B cell (primary cell): Measurements from ENCODE around the gene TMEM107. TPM values are rescaled to one million over a fixed set of nuclear protein-coding genes. Genes with fewer than 3 reads are reported as not detected.

ENCODE experiments used
- ATAC-seq: fragments of 200-7000 bp; cut with Tn5 transposase; one replicate; pipeline ENCODE4 v1.10.0; 2021; ENCODE audit warnings: low read depth, mild to moderate bottlenecking, moderate number of reproducible peaks, moderate library complexity
- CTCF ChIA-PET: fragments of 350-600 bp; sonication (Branson Sonifier 250); formaldehyde crosslinking; loops from one replicate; lab custom pipeline; 2021; ENCODE audit warnings: antibody characterized with exemption, inconsistent platforms; lab: Charles Lee
- POLR2A ChIA-PET: fragments of 350-600 bp; sonication (Branson Sonifier 250); formaldehyde crosslinking; loops from one replicate; lab custom pipeline; 2021; ENCODE audit warnings: antibody characterized with exemption; lab: Charles Lee
- DNase-seq: peaks from one replicate; pipeline ENCODE4 v3.0.0; 2013
- H2AFZ ChIP-seq: 2 replicates; pipeline ENCODE4 v1.6.1; 2012; ENCODE audit warnings: mild to moderate bottlenecking, low read depth, low read length; ENCODE audit not compliant: insufficient read depth, poor library complexity, severe bottlenecking
- H3K27ac ChIP-seq, 2 donors: 1 replicate in 1 of 2; 2 replicates in 1 of 2; pipeline ENCODE4 v1.5.1; 2012 to 2013; ENCODE audit warnings: low read length in 2 of 2, mild to moderate bottlenecking in 2 of 2, moderate library complexity in 1 of 2
- H3K27me3 ChIP-seq, 4 experiments: fragments of 200-600 bp in 1 of 4; sonication (generic) in 1 of 4; replicated peaks in 1 of 4; 1 replicate in 2 of 4; 2 replicates in 2 of 4; pipeline versions ENCODE4 v1.6.1 to v1.7.0; 2013 to 2016; ENCODE audit warnings: low read length in 3 of 4, mild to moderate bottlenecking in 2 of 4, mixed read lengths in 1 of 4, moderate library complexity in 1 of 4; ENCODE audit not compliant: insufficient read depth in 4 of 4, control insufficient read depth in 3 of 4; ENCODE audit errors: control extremely low read depth in 1 of 4
- H3K36me3 ChIP-seq, 2 experiments: replicated peaks in 1 of 2; 1 replicate in 1 of 2; 2 replicates in 1 of 2; pipeline versions ENCODE4 v1.6.1 to v1.7.1; 2013; ENCODE audit warnings: low read length in 1 of 2; ENCODE audit not compliant: insufficient read depth in 2 of 2, control insufficient read depth in 1 of 2; ENCODE audit errors: control extremely low read depth in 1 of 2, extremely low read depth in 1 of 2
- H3K4me1 ChIP-seq, 2 donors: fragments of 200-600 bp in 1 of 2; sonication (generic) in 1 of 2; 1 replicate in 1 of 2; 2 replicates in 1 of 2; pipeline versions ENCODE4 v1.5.1 to v1.6.1; 2013 to 2017; ENCODE audit warnings: low read length in 2 of 2; ENCODE audit not compliant: control insufficient read depth in 2 of 2, insufficient read depth in 2 of 2
- H3K4me2 ChIP-seq: replicated peaks from 2 replicates; pipeline ENCODE3; 2012; ENCODE audit warnings: mild to moderate bottlenecking, low read depth, low read length; ENCODE audit not compliant: poor library complexity, severe bottlenecking
- H3K4me3 ChIP-seq, 5 experiments: fragments of 200-600 bp in 1 of 5; sonication (generic) in 1 of 5; 1 replicate in 3 of 5; 2 replicates in 2 of 5; pipeline versions ENCODE4 v1.5.1 to v1.7.0; 2011 to 2016; ENCODE audit warnings: low read length in 4 of 5, mild to moderate bottlenecking in 4 of 5, low read depth in 2 of 5, control low read depth in 1 of 5, moderate library complexity in 1 of 5; ENCODE audit not compliant: insufficient read depth in 1 of 5; ENCODE audit errors: control extremely low read depth in 1 of 5, extremely low read depth in 1 of 5
- H3K79me2 ChIP-seq: fragments of 200-600 bp; sonication (generic); one replicate; pipeline ENCODE4 v1.6.0; 2016; ENCODE audit warnings: low read length; ENCODE audit not compliant: control insufficient read depth, insufficient read depth
- H3K9ac ChIP-seq: fragments of 200-600 bp; sonication (generic); 2 replicates; pipeline ENCODE4 v1.6.1; 2017; ENCODE audit warnings: mild to moderate bottlenecking, low read length, moderate library complexity
- H3K9me3 ChIP-seq, 3 donors: one replicate each; pipeline versions ENCODE4 v1.6.1 to v1.7.1; 2013; ENCODE audit warnings: low read length in 2 of 3; ENCODE audit not compliant: control insufficient read depth in 2 of 3, insufficient read depth in 1 of 3; ENCODE audit errors: control extremely low read depth in 1 of 3
- H4K20me1 ChIP-seq: 2 replicates; pipeline ENCODE4 v1.6.0; 2012; ENCODE audit warnings: mild to moderate bottlenecking, low read length; ENCODE audit not compliant: insufficient read depth, control insufficient read depth, poor library complexity, severe bottlenecking
- H3K27ac Mint-ChIP-seq: one replicate; pipeline ENCODE4 v1.8.0; 2021; ENCODE audit warnings: mixed read lengths
- H3K27me3 Mint-ChIP-seq: one replicate; pipeline ENCODE4 v1.8.0; 2021; ENCODE audit warnings: mixed read lengths
- H3K4me1 Mint-ChIP-seq: one replicate; pipeline ENCODE4 v1.8.0; 2021; ENCODE audit warnings: mixed read lengths
- H3K4me3 Mint-ChIP-seq: one replicate; pipeline ENCODE4 v1.8.0; 2021; ENCODE audit warnings: mixed read lengths
- H3K9me3 Mint-ChIP-seq: one replicate; pipeline ENCODE4 v1.8.0; 2022; ENCODE audit warnings: mixed read lengths; ENCODE audit not compliant: insufficient read depth
- EZH2 ChIP-seq: IDR thresholded peaks from 2 replicates; pipeline ENCODE4 v1.6.1; 2012; ENCODE audit warnings: borderline replicate concordance, low read depth, mild to moderate bottlenecking, moderate library complexity, low read length; ENCODE audit not compliant: insufficient read depth, poor library complexity, severe bottlenecking
- WGBS: methylation state at CpG from one replicate; pipeline ENCODE4 v1.1.5; 2013; ENCODE audit warnings: missing lambda C conversion rate; ENCODE audit not compliant: insufficient coverage; 5-methylcytosine and 5-hydroxymethylcytosine counted together
- intact Hi-C: fragments of 100-400 bp; cut with micrococcal nuclease; formaldehyde crosslinking; loops from one replicate; pipeline ENCODE4 v1.10.0; 2022
- polyA plus RNA-seq: library from polyadenylated mRNA; depleted of rRNA; stranded (reverse); fragments of >200 nt; gene quantifications from 2 replicates; pipeline ENCODE4 v1.2.3, GENCODE V29; 2012
- total RNA-seq, 2 donors: library from RNA; stranded (reverse); fragments of 120-200 nt in 1 of 2; gene quantifications; 1 replicate in 1 of 2; 2 replicates in 1 of 2; pipeline versions ENCODE4 v1.2.3 to v1.2.4, GENCODE V29; 2013 to 2022
- TF ChIP-seq, protein P1 (sequence below): fragments of 200-600 bp; IDR thresholded peaks from one replicate; pipeline ENCODE4 v1.8.0; 2022; ENCODE audit warnings: antibody characterized with exemption, mild to moderate bottlenecking

The TMEM107 gene
- total and polyA plus RNA-seq, 2 donors (not counting 1 experiment from before 2014, with no cell fraction given): 13.3 to 30.3 TPM

DNA sequence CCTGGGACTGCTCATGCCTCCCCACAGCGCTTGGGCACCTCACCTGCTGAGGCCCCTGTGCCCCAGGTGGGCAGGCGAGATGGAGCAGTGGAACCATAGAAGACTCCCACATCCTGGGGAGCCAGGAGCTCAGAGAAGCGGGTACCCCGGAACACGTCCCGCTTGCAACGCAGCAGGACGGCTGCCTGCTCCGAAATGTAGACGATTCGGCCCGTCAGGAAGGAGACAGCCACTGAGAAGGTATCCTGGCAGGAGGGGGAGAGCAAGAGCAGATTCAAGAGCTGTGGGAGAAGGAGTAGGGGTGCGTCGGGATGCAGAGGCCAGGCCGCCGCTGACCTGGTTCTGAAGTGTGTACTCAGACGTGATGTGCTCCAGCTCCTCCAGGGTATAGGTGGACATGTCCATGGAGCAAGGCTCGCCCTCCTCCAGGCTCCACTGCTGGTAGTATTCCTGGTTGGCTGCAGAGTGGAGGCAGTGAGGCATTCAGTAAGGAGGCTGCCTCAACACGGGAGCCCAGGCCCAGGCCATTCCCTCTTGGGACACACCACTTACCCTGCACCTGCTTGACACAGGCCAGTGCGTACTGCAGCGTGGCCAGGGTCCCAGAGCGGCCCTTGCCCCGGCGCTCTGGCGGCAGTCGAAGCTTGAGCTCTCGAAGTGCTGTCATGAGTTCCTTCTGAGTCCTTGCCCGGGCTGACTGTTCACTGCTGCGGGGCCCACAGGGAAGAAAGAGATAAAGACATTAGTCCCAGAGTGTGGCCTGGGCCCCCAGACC, 26.6 kb downstream of the TMEM107 start:
- H3K4me1 ChIP-seq: peaks cover 38 to 49% of the 10 kb centered on the region in 2 donors
- CTCF ChIA-PET: interaction anchor here (1.4 to 2.7 kb wide), 6 partner anchors 9 to 89 kb away, joined by 3 to 19 read pairs (median 8); partner anchors contain the start of gene ALOXE3
- H3K36me3 ChIP-seq: peaks cover 0 to 52% of the 10 kb centered on the region in 2 experiments
- H3K27me3 ChIP-seq: no peaks in the 10 kb centered on the region
- ATAC-seq (no peak), DNase-seq (peak; percentile 44)
- Mint-ChIP-seq H3K27me3 (no peaks in the 10 kb centered on the region), H3K27ac (peak overlapping the region; percentile 20), H3K9me3 (no peaks in the 10 kb centered on the region), H3K4me3 (no peak overlapping the region), H3K4me1 (peaks cover 42% of the 10 kb centered on the region)
- intact Hi-C loops: no loop called here
- POLR2A ChIA-PET: interaction anchor here (0.5 to 5.6 kb wide), 4 partner anchors 10 to 63 kb away, joined by 5 to 36 read pairs (median 8); partner anchors contain the start of gene VAMP2
- H3K9ac ChIP-seq: no peak overlapping the region
- H3K9me3 ChIP-seq: peaks cover 0 to 6% (median 0%) of the 10 kb centered on the region in 3 donors
- peaks cover 50% of the 10 kb centered on the region for H4K20me1 ChIP-seq
- no peak overlapping the region for H3K27ac ChIP-seq
- H3K79me2 ChIP-seq: peaks cover 53% of the 10 kb centered on the region
- H2AFZ ChIP-seq: no peak overlapping the region
- H3K4me3 ChIP-seq: no peak overlapping the region
- peak overlapping the region; percentile 98 for H3K4me2 ChIP-seq
- no peak for TF ChIP-seq EZH2
- TF ChIP-seq, protein P1, sequence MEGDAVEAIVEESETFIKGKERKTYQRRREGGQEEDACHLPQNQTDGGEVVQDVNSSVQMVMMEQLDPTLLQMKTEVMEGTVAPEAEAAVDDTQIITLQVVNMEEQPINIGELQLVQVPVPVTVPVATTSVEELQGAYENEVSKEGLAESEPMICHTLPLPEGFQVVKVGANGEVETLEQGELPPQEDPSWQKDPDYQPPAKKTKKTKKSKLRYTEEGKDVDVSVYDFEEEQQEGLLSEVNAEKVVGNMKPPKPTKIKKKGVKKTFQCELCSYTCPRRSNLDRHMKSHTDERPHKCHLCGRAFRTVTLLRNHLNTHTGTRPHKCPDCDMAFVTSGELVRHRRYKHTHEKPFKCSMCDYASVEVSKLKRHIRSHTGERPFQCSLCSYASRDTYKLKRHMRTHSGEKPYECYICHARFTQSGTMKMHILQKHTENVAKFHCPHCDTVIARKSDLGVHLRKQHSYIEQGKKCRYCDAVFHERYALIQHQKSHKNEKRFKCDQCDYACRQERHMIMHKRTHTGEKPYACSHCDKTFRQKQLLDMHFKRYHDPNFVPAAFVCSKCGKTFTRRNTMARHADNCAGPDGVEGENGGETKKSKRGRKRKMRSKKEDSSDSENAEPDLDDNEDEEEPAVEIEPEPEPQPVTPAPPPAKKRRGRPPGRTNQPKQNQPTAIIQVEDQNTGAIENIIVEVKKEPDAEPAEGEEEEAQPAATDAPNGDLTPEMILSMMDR: no peak
- WGBS: 98% methylated on average over 28 of the region's 29 CpGs

DNA sequence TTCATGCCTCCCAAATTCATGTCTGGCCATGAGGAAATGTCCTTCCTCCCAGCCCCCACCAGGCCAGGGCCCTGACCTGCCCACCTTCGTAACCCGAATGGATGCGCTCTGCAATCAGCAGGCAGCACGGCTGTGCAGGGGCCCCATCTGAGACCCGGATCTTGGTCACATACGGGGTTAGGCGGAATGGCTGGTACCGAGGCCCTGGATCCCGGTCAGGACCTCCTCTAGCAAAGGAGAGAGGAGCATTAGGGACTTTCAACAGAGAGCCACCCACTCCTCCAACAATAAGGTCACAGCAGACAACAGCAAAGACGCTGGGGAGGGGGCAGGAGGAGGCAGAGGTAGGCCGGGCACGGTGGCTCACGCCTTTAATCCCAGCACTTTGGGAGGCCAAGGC, 27.6 kb downstream of the TMEM107 start:
- no peak overlapping the region for H3K4me3 Mint-ChIP-seq
- no peak overlapping the region for H3K27ac Mint-ChIP-seq
- intact Hi-C loops: no loop called here

More for the DNA sequence above, 27.6 kb downstream of the TMEM107 start:
- H3K27me3 Mint-ChIP-seq: no peaks in the 10 kb centered on the region
- ATAC-seq: no peak
- peaks cover 0 to 63% of the 10 kb centered on the region in 2 experiments for H3K36me3 ChIP-seq
- no peak for DNase-seq
- POLR2A ChIA-PET: interaction anchor here (0.5 to 5.6 kb wide), 4 partner anchors 9 to 472 kb away, joined by 3 to 36 read pairs (median 4); no protein-coding TSS in a partner anchor
- H3K4me1 ChIP-seq: peaks cover 27 to 39% of the 10 kb centered on the region in 2 donors
- WGBS: 98% methylated on average over 5 of the region's 13 CpGs
- no peaks in the 10 kb centered on the region for H3K27me3 ChIP-seq
- H4K20me1 ChIP-seq: peaks cover 42% of the 10 kb centered on the region
- no peak overlapping the region for H3K9ac ChIP-seq
- TF ChIP-seq, protein P1: no peak
- no peak for TF ChIP-seq EZH2
- H3K27ac ChIP-seq: no peak overlapping the region
- CTCF ChIA-PET: interaction anchor here (0.7 to 2.7 kb wide), 4 partner anchors 9 to 55 kb away, joined by 3 to 10 read pairs (median 5); no protein-coding TSS in a partner anchor
- H3K4me3 ChIP-seq: no peak overlapping the region
- H3K4me1 Mint-ChIP-seq: peaks cover 36% of the 10 kb centered on the region
- H2AFZ ChIP-seq: no peak overlapping the region
- H3K79me2 ChIP-seq: peaks cover 46% of the 10 kb centered on the region
- no peak overlapping the region for H3K4me2 ChIP-seq
- H3K9me3 ChIP-seq: peaks cover 0 to 6% (median 0%) of the 10 kb centered on the region in 3 donors
- no peaks in the 10 kb centered on the region for H3K9me3 Mint-ChIP-seq
